Fibroblast of pulmonary artery (primary cell): Measurements from ENCODE around the gene HOXA2.

Experiments used
- DNase-seq: peaks from one replicate; pipeline ENCODE4 v3.0.0-alpha.2; 2010; ENCODE audit warnings: low read depth
- H3K4me3 ChIP-seq: replicated peaks from 2 replicates; pipeline ENCODE4 v1.5.1; 2011; ENCODE audit warnings: low read depth, mild to moderate bottlenecking, control low read depth, low read length, moderate library complexity
- TF ChIP-seq, protein P1 (sequence below): IDR thresholded peaks from 2 replicates; pipeline ENCODE4 v1.5.1; 2011; ENCODE audit warnings: mild to moderate bottlenecking, control low read depth, low read length, inconsistent platforms; ENCODE audit errors: missing control alignments

Gene HOXA2

DNA sequence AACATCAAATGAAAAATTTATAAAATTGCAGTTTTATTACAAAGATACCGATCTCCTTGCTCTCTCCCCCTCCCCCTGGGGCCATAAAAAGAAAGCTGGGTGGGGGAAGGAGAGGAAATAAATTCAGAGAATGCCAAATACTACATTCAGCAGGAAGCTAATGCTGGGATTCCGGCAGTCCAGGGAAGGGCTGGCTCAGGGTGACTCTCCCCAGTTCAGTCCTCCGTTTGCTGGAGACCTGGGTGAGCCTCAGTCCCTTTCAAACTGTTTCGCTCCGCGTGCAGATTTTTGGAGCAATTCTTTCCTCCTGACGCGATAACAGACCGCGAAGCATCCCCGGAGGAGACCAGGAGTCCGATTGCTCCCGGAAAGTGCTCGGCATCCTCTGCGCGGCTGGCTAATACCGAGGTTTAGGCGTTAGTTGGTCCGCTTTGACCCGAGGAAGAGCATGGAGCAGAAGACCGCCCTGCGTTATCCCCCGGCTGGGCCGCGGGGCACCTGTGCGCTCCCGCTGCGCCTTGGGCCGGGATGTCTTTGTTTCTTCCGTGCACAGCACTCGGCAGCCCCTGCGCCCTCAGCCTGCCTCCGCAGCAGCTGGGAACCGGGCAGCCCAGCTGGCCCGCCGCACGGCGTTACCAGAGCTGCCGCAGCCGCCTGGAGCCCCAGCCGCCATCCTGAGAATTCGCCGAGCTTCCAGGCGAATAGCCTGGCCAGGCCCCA lies 3.9 kb upstream of the HOXA2 start:
- no peak for DNase-seq
- TF ChIP-seq, protein P1, sequence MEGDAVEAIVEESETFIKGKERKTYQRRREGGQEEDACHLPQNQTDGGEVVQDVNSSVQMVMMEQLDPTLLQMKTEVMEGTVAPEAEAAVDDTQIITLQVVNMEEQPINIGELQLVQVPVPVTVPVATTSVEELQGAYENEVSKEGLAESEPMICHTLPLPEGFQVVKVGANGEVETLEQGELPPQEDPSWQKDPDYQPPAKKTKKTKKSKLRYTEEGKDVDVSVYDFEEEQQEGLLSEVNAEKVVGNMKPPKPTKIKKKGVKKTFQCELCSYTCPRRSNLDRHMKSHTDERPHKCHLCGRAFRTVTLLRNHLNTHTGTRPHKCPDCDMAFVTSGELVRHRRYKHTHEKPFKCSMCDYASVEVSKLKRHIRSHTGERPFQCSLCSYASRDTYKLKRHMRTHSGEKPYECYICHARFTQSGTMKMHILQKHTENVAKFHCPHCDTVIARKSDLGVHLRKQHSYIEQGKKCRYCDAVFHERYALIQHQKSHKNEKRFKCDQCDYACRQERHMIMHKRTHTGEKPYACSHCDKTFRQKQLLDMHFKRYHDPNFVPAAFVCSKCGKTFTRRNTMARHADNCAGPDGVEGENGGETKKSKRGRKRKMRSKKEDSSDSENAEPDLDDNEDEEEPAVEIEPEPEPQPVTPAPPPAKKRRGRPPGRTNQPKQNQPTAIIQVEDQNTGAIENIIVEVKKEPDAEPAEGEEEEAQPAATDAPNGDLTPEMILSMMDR: no peak
- no peak overlapping the region for H3K4me3 ChIP-seq

DNA sequence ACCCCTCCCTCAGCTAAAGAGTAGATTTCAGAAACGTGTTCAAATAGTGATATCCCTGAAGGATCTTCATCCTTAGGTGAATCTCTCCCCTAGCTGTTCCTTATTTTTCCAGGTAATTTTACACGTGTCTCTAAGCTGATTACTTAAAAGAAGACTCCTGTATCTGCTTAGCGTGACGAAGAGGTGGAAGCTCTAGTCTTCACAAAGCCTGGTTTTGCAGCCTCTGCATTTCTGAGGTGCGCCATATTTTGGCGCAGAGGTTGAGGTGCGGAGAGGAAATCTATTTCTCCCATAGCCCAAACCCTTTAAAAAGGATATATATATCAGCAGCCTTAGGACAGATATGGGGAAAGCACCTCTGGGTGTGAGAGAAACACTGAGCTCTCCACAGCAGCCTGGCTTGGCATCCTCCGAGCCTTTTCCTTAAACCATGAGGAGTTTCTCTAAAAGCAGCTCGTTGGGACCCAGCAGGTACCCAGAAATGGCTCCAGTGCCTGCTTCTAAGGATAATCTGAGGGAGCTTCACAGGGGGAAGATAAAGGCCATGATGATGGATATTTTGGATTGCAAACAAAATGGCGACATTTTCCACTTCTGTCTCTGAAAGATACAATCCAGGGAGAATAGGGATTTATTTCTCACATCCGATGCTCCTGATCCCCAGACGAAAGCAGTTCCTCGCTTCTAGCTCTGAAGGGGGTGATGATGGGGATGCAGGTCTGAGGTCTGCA lies 3.0 kb upstream of the HOXA2 start:
- TF ChIP-seq, protein P1: no peak
- H3K4me3 ChIP-seq: no peak overlapping the region
- no peak for DNase-seq

DNA sequence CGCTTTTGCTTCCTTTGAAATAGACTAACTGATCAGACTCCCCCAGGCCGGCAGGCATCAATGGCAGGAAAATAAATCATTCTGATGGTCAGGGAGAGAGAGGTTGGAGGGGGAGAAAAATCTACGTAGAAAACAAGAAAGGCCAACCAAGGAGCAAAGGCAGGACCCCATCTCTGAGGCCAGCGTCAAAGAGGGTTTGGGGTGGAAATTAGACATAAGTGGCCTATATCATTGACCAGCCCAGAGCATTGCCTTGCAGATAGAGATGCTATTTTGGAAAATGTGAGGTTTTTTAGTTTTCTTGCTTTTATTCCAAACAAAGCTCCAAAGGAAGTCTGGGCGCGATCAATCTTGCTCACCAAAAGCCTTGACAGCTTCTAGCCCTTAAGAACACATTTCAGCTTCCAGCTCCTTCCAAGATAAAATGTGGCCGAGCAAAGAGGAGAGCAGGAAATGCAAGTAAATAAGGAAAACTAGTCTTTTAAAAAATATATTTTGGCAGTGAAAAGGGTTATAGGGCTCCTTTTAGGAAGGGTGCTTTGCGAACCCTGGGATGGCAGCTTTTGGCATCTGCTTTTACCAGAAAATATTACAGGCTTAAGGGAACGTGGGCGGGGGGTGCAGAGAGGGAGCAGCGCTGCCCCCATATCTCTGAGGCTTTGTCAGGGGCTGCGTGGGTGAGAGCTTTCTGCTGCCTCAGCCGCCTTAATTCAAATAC lies 2.0 kb upstream of the HOXA2 start:
- no peak for DNase-seq

DNA sequence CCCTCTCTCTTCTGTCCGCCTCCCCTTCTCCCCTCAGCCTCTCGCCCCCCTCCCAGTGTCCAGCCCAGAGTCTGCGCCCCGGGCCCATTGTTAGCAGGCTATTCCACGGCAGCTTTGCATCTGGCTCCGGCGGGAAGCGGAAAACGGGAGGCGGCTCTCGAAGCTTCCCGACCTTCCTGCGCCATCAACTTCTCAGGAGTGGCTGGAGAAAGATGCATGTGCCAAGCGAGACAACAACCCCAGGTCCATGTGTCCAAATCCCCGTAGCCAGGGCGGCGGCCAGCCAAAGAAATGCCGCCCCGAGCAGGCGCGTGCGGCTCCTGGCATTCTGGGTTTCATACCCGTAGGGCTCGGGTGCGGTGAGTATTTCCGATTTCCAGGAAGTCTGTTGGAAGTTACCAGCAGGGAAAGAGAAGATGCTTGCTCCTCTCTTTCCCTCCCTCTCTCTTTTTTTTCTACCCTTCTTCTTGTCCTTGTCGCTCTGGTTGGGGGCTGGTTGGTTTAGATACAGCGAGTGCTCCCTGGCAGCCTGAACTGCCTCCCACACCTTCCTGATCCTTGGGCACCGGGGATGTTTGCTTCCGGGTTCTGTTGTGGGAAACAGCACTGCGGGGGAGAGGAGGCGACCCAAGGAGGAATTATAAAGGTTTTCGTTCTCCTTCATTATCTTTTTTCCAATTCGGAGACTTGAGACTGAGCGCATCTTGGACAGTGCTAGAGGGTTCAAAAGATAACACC lies 1.2 kb upstream of the HOXA2 start:
- TF ChIP-seq, protein P1: no peak
- no peak overlapping the region for H3K4me3 ChIP-seq
- no peak for DNase-seq

More for the DNA sequence above, 2.0 kb upstream of the HOXA2 start:
- TF ChIP-seq, protein P1: no peak
- H3K4me3 ChIP-seq: no peak overlapping the region

DNA sequence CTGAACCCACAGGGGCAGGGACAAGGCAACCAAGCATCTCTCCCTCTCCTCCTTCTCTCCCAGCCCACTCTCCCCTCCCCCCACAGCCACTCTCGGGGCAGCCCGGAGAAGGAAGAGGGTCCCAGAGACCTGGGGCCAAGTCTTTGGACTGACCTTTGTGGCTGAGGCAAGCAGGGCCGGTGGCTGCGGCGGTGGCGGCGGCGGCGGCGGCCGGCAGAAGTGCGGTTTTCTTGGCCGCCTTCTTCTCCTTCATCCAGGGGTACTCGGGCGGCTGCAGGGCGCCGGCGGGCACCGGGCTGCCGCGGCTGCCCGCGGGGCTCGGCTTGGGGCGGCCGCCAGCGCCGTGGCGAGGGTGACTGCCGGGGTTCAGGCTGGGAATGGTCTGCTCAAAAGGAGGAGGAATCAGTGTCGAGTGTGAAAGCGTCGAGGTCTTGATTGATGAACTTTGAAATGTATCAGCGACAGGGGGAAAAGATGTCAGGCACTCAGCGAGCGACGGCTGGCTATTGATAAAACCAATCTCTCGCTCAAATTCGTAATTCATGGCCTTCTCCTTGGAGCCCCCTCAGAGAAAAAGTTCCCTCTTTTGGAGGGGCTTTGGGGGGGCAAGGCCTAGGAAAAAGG lies 414 bp downstream of the HOXA2 start:
- TF ChIP-seq, protein P1: no peak
- peak overlapping the region; percentile 8 for H3K4me3 ChIP-seq
- DNase-seq: no peak
